Keratinocyte (primary cell): ENCODE data around the gene SHCBP1L. TPM values are rescaled to one million over a fixed set of nuclear protein-coding genes. Genes with fewer than 3 reads are reported as not detected.

Source experiments
- DNase-seq: peaks from one replicate; pipeline ENCODE4 v3.0.0-alpha.2; 2011; ENCODE audit warnings: low read depth, missing footprints, low spot score
- FAIRE-seq: peaks from 2 replicates; lab custom pipeline; 2011; peaks lifted over from hg19 to GRCh38; lab: Jason Lieb, UNC
- H2AFZ ChIP-seq: 2 replicates; pipeline ENCODE4 v1.6.0; 2012; ENCODE audit warnings: low read length, control low read depth, inconsistent platforms; ENCODE audit not compliant: control insufficient read depth
- H3K27ac ChIP-seq: 2 replicates; pipeline ENCODE4 v1.5.1; 2011; ENCODE audit warnings: low read length; ENCODE audit not compliant: control insufficient read depth, insufficient read depth
- H3K27me3 ChIP-seq: 3 replicates; pipeline ENCODE4 v1.6.0; 2011; ENCODE audit warnings: low read length; ENCODE audit not compliant: control insufficient read depth, insufficient read depth; ENCODE audit errors: extremely low read depth
- H3K36me3 ChIP-seq, 2 experiments: 2 replicates in 1 of 2; 3 replicates in 1 of 2; pipeline ENCODE4 v1.5.1; 2011; ENCODE audit warnings: low read length in 2 of 2, mild to moderate bottlenecking in 1 of 2; ENCODE audit not compliant: control insufficient read depth in 2 of 2, insufficient read depth in 2 of 2; ENCODE audit errors: extremely low read depth in 1 of 2
- H3K4me1 ChIP-seq: 3 replicates; pipeline ENCODE4 v1.5.1; 2011; ENCODE audit warnings: low read length; ENCODE audit not compliant: control insufficient read depth, insufficient read depth; ENCODE audit errors: extremely low read depth
- H3K4me2 ChIP-seq: 3 replicates; pipeline ENCODE4 v1.6.0; 2011; ENCODE audit warnings: low read depth, low read length; ENCODE audit not compliant: control insufficient read depth, insufficient read depth; ENCODE audit errors: extremely low read depth
- H3K4me3 ChIP-seq, 3 experiments: fragments of 200-600 bp in 1 of 3; sonication (generic) in 1 of 3; 2 replicates in 2 of 3; 3 replicates in 1 of 3; pipeline ENCODE4 v1.5.1; 2011 to 2016; ENCODE audit warnings: low read length in 3 of 3, mild to moderate bottlenecking in 3 of 3, control low read depth in 2 of 3, inconsistent platforms in 1 of 3, low read depth in 1 of 3, mixed read lengths in 1 of 3, mixed run types in 1 of 3, moderate library complexity in 1 of 3; ENCODE audit not compliant: control insufficient read depth in 2 of 3, insufficient read depth in 2 of 3; ENCODE audit errors: extremely low read depth in 1 of 3
- H3K79me2 ChIP-seq: 2 replicates; pipeline ENCODE4 v1.6.0; 2012; ENCODE audit warnings: low read length; ENCODE audit not compliant: control insufficient read depth, insufficient read depth
- H3K9ac ChIP-seq: 3 replicates; pipeline ENCODE4 v1.6.0; 2011; ENCODE audit warnings: low read length; ENCODE audit not compliant: control insufficient read depth, insufficient read depth; ENCODE audit errors: extremely low read depth
- H3K9me1 ChIP-seq: 3 replicates; pipeline ENCODE4 v1.6.0; 2011; ENCODE audit warnings: low read length; ENCODE audit not compliant: control insufficient read depth, insufficient read depth; ENCODE audit errors: extremely low read depth
- H3K9me3 ChIP-seq: 2 replicates; pipeline ENCODE4 v1.5.1; 2012; ENCODE audit warnings: low read depth, low read length; ENCODE audit not compliant: control insufficient read depth
- H4K20me1 ChIP-seq: 3 replicates; pipeline ENCODE4 v1.6.0; 2011; ENCODE audit warnings: low read length; ENCODE audit not compliant: control insufficient read depth, insufficient read depth; ENCODE audit errors: extremely low read depth
- EZH2 ChIP-seq: IDR thresholded peaks from one replicate; pipeline ENCODE4 v1.6.1; 2012; ENCODE audit warnings: inconsistent platforms, mild to moderate bottlenecking, low read length, moderate library complexity
- dilution Hi-C: fragments of 300-500 bp; cut with MboI; formaldehyde crosslinking; loops from one replicate; pipeline ENCODE4 v1.7.0; 2020; ENCODE audit warnings: low sequenced_read_pairs; ENCODE audit not compliant: extremely low pct_ligation_motif_present
- polyA plus RNA-seq, 5 experiments: library from polyadenylated mRNA; depleted of rRNA in 3 of 5; stranded (reverse) in 3 of 5; stranded (forward) in 1 of 5; unstranded in 1 of 5; fragments of >200 nt; gene quantifications; 1 replicate in 1 of 5; 2 replicates in 3 of 5; 3 replicates in 1 of 5; pipeline versions ENCODE4 v1.2.1 to v1.2.3, GENCODE V29; 2011 to 2012; ENCODE audit warnings: missing spikeins in 2 of 5, low read depth in 1 of 5, low replicate concordance in 1 of 5
- TF ChIP-seq, protein P1 (sequence below), 3 experiments: IDR thresholded peaks in 1 of 3; conservative IDR thresholded peaks in 1 of 3; optimal IDR thresholded peaks in 1 of 3; 2 replicates in 2 of 3; 3 replicates in 1 of 3; pipeline versions ENCODE3 to v1.5.1; 2011; ENCODE audit warnings: low read length in 3 of 3, mild to moderate bottlenecking in 3 of 3, moderate library complexity in 2 of 3, control low read depth in 1 of 3, inconsistent platforms in 1 of 3; ENCODE audit not compliant: insufficient read depth in 2 of 3; ENCODE audit errors: extremely low read depth in 1 of 3

Gene SHCBP1L
- polyA plus RNA-seq, 1 donor (not counting 4 experiments of a cell fraction or from before 2014, with no cell fraction given) = not detected

DNA sequence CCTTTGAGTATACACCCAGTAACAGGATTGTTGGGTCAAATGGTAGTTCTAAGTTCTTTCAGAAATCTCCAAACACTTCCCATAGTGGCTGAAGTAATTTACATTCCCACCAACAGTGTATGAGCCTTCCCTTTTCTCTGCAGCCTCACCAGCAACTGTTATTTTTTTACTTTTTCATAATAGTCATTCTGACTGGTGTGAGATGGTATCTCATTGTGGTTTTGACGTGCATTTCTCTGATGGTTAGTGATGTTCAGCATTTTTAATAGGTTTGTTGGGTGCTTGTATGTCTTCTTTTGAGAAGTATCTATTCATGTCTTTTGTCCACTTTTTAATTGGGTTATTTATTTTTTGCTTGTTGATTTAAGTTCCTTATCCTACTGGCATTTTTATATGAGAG lies 43.9 kb upstream of the SHCBP1L start:
- Histone ChIP-seq H3K4me1 (peaks cover 12% of the 10 kb centered on the region), H3K4me2 (no peak overlapping the region), H2AFZ (no peak overlapping the region), H3K9me1 (no peaks in the 10 kb centered on the region), H3K27ac (no peak overlapping the region), H3K9ac (no peak overlapping the region), H3K36me3 (no peaks in the 10 kb centered on the region), H3K79me2 (no peaks in the 10 kb centered on the region), H4K20me1 (no peaks in the 10 kb centered on the region), H3K9me3 (no peaks in the 10 kb centered on the region), H3K4me3 (no peak overlapping the region), H3K27me3 (no peaks in the 10 kb centered on the region)
- dilution Hi-C loops = no loop called here
- TF ChIP-seq, protein P1, sequence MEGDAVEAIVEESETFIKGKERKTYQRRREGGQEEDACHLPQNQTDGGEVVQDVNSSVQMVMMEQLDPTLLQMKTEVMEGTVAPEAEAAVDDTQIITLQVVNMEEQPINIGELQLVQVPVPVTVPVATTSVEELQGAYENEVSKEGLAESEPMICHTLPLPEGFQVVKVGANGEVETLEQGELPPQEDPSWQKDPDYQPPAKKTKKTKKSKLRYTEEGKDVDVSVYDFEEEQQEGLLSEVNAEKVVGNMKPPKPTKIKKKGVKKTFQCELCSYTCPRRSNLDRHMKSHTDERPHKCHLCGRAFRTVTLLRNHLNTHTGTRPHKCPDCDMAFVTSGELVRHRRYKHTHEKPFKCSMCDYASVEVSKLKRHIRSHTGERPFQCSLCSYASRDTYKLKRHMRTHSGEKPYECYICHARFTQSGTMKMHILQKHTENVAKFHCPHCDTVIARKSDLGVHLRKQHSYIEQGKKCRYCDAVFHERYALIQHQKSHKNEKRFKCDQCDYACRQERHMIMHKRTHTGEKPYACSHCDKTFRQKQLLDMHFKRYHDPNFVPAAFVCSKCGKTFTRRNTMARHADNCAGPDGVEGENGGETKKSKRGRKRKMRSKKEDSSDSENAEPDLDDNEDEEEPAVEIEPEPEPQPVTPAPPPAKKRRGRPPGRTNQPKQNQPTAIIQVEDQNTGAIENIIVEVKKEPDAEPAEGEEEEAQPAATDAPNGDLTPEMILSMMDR (optimal IDR thresholded peaks at IDR 0.05 in 1 of 3, IDR thresholded peaks at IDR 0.05 in 1 of 3, conservative IDR thresholded peaks at IDR 0.05 in 1 of 3; ENCODE audit: extremely low read depth in 1 of 3, insufficient read depth in 2 of 3, low read length in 3 of 3) = no peak
- TF ChIP-seq EZH2 = no peak
- FAIRE-seq (no peak), DNase-seq (no peak)

DNA sequence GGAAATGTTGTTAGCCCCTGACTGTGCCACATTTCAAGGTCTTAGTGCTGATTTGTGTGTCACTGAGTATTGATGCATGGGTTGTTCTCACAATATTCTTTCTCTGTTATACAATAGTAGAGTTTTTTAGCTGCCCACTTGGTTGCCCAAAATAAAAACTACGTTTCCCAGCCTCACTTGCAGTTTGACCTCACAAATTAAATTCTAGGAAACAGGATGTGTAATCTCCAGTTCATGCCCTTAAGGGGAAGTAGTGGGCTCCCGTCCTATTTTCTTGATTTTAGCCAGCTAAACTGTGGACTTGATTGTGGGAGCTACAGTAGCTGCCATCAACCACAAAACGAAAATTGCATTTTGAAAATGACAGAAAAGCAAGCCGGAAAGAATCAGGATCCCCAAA lies 42.9 kb upstream of the SHCBP1L start:
- H3K4me1 ChIP-seq = peaks cover 13% of the 10 kb centered on the region
- H4K20me1 ChIP-seq = no peaks in the 10 kb centered on the region
- H3K4me2 ChIP-seq = no peak overlapping the region
- H3K9ac ChIP-seq = no peak overlapping the region
- peaks cover 2% of the 10 kb centered on the region for H3K9me1 ChIP-seq
- dilution Hi-C loops = no loop called here
- no peak overlapping the region for H3K27ac ChIP-seq
- no peaks in the 10 kb centered on the region for H3K27me3 ChIP-seq
- no peak for DNase-seq
- TF ChIP-seq EZH2 = no peak
- TF ChIP-seq, protein P1 (optimal IDR thresholded peaks at IDR 0.05 in 1 of 3, IDR thresholded peaks at IDR 0.05 in 1 of 3, conservative IDR thresholded peaks at IDR 0.05 in 1 of 3; ENCODE audit: extremely low read depth in 1 of 3, insufficient read depth in 2 of 3, low read length in 3 of 3) = no peak
- no peak for FAIRE-seq
- H3K9me3 ChIP-seq = no peaks in the 10 kb centered on the region
- H3K4me3 ChIP-seq = no peak overlapping the region
- H3K36me3 ChIP-seq = no peaks in the 10 kb centered on the region
- H3K79me2 ChIP-seq = no peaks in the 10 kb centered on the region
- no peak overlapping the region for H2AFZ ChIP-seq
